Activated CD8-positive, alpha-beta memory T cell treated with anti-CD3 and anti-CD28 coated beads, Interleukin-2, amount 10 ng/mL, durations not matched to agents 7 days and 5 days (primary cell): ENCODE results near the gene CAMK2G. TPM values are rescaled to one million over a fixed set of nuclear protein-coding genes. Genes with fewer than 3 reads are reported as not detected.
"Not testable (repeated sequence)": the region's sequence is repeated elsewhere in the genome, so short reads cannot be mapped to it uniquely, and the experiment has no call there.

Experiments
- ATAC-seq: fragments of 150-1000 bp; cut with Tn5 transposase; one replicate; pipeline ENCODE4 v1.10.0; 2021; ENCODE audit warnings: moderate library complexity
- CTCF ChIA-PET: fragments of 350-600 bp; sonication (Branson Sonifier 250); formaldehyde crosslinking; loops from one replicate; lab custom pipeline; 2021; ENCODE audit warnings: antibody characterized with exemption; lab: Charles Lee
- DNase-seq: peaks from one replicate; pipeline ENCODE4 v3.0.0-alpha.2; 2020
- H3K27ac Mint-ChIP-seq: one replicate; pipeline ENCODE4 v1.8.0; 2021; ENCODE audit warnings: mild to moderate bottlenecking, mixed read lengths
- H3K27me3 Mint-ChIP-seq: one replicate; pipeline ENCODE4 v1.8.0; 2021; ENCODE audit warnings: mixed read lengths
- H3K36me3 Mint-ChIP-seq: one replicate; pipeline ENCODE4 v1.8.0; 2021; ENCODE audit warnings: mild to moderate bottlenecking, mixed read lengths
- H3K4me1 Mint-ChIP-seq: one replicate; pipeline ENCODE4 v1.8.0; 2021; ENCODE audit warnings: mixed read lengths
- H3K4me3 Mint-ChIP-seq: one replicate; pipeline ENCODE4 v1.8.0; 2021; ENCODE audit warnings: mild to moderate bottlenecking, moderate library complexity, mixed read lengths
- H3K9me3 Mint-ChIP-seq: one replicate; pipeline ENCODE4 v1.8.0; 2022; ENCODE audit warnings: low read depth, mixed read lengths
- total RNA-seq, 2 experiments: library from RNA; stranded (reverse); gene quantifications; one replicate each; pipeline ENCODE4 v1.2.3, GENCODE V29; 2021

CAMK2G gene
- total RNA-seq, 2 experiments from 2014 or later = 30.8 to 49.2 TPM

- Mint-ChIP-seq H3K4me3 (no peak overlapping the region), H3K9me3 (no peaks in the 10 kb centered on the region), H3K27ac (no peak overlapping the region), H3K4me1 (peaks cover 29% of the 10 kb centered on the region), H3K27me3 (peaks cover 17% of the 10 kb centered on the region), H3K36me3 (no peaks in the 10 kb centered on the region)
- no peak for ATAC-seq
- CTCF ChIA-PET = interaction anchor here (1.2 to 7.7 kb wide), 4 partner anchors 9 to 206 kb away, joined by 3 to 44 read pairs (median 10); no protein-coding TSS in a partner anchor
- no peak for DNase-seq
Measured at GRCh38 chr10:73897693-73898092, 23.3 kb upstream of the CAMK2G start.

- ATAC-seq, H3K9me3 Mint-ChIP-seq, H3K36me3 Mint-ChIP-seq, DNase-seq, H3K27me3 Mint-ChIP-seq, H3K27ac Mint-ChIP-seq, H3K4me3 Mint-ChIP-seq: not testable (repeated sequence)
- CTCF ChIA-PET = interaction anchor here (0.9 to 18.2 kb wide), 5 partner anchors 9 to 44 kb away, joined by 3 to 642 read pairs (median 7); partner anchors contain the start of gene PLAU
- H3K4me1 Mint-ChIP-seq = peaks cover 22% of the 10 kb centered on the region
Measured at GRCh38 chr10:73895381-73895780, 21.0 kb upstream of the CAMK2G start.

- Mint-ChIP-seq H3K36me3 (no peaks in the 10 kb centered on the region), H3K9me3 (no peaks in the 10 kb centered on the region), H3K27me3 (peaks cover 3% of the 10 kb centered on the region), H3K4me3 (no peak overlapping the region), H3K27ac (no peak overlapping the region), H3K4me1 (peaks cover 20% of the 10 kb centered on the region)
- CTCF ChIA-PET = interaction anchor here (0.9 to 18.2 kb wide), 10 partner anchors 8 to 209 kb away, joined by 3 to 642 read pairs (median 4); no protein-coding TSS in a partner anchor
- peak; percentile 81 for ATAC-seq
- DNase-seq = peak; percentile 77
Measured at GRCh38 chr10:73894245-73894971, 20.1 kb upstream of the CAMK2G start.

GRCh38 chr10:73893426-73893825 lies 19.1 kb upstream of the CAMK2G start:
- H3K4me1 Mint-ChIP-seq = peaks cover 20% of the 10 kb centered on the region
- CTCF ChIA-PET = interaction anchor here (1.5 to 18.2 kb wide), 4 partner anchors 14 to 188 kb away, joined by 6 to 642 read pairs (median 8); no protein-coding TSS in a partner anchor

GRCh38 chr10:73892310-73893030 lies 18.1 kb upstream of the CAMK2G start:
- Mint-ChIP-seq H3K9me3 (no peaks in the 10 kb centered on the region), H3K27me3 (peaks cover 3% of the 10 kb centered on the region), H3K36me3 (no peaks in the 10 kb centered on the region), H3K4me1 (peaks cover 20% of the 10 kb centered on the region), H3K4me3 (no peak overlapping the region), H3K27ac (no peak overlapping the region)
- no peak for DNase-seq
- no peak for ATAC-seq
- CTCF ChIA-PET = interaction anchor here (0.8 to 18.2 kb wide), 6 partner anchors 10 to 211 kb away, joined by 3 to 642 read pairs (median 5); no protein-coding TSS in a partner anchor

More at GRCh38 chr10:73893426-73893825, 19.1 kb upstream of the CAMK2G start:
- DNase-seq (no peak), ATAC-seq (no peak)
- H3K36me3 Mint-ChIP-seq = no peaks in the 10 kb centered on the region
- peaks cover 3% of the 10 kb centered on the region for H3K27me3 Mint-ChIP-seq
- no peak overlapping the region for H3K27ac Mint-ChIP-seq
- no peaks in the 10 kb centered on the region for H3K9me3 Mint-ChIP-seq
- H3K4me3 Mint-ChIP-seq = no peak overlapping the region

GRCh38 chr10:73891540-73891939 lies 17.2 kb upstream of the CAMK2G start:
- CTCF ChIA-PET = interaction anchor here (0.6 to 18.2 kb wide), 9 partner anchors 8 to 212 kb away, joined by 3 to 642 read pairs (median 4); no protein-coding TSS in a partner anchor
- Mint-ChIP-seq H3K27me3 (peaks cover 3% of the 10 kb centered on the region), H3K4me3 (no peak overlapping the region), H3K36me3 (no peaks in the 10 kb centered on the region), H3K9me3 (no peaks in the 10 kb centered on the region), H3K27ac (no peak overlapping the region), H3K4me1 (peaks cover 23% of the 10 kb centered on the region)
- DNase-seq = no peak
- no peak for ATAC-seq

- not testable (repeated sequence) for H3K36me3 Mint-ChIP-seq
Measured at GRCh38 chr10:73890830-73891229, 16.5 kb upstream of the CAMK2G start.

GRCh38 chr10:73890261-73890660 lies 15.9 kb upstream of the CAMK2G start:
- peaks cover 28% of the 10 kb centered on the region for H3K4me1 Mint-ChIP-seq
- no peaks in the 10 kb centered on the region for H3K36me3 Mint-ChIP-seq
- CTCF ChIA-PET = interaction anchor here (1.6 to 18.2 kb wide), 5 partner anchors 9 to 213 kb away, joined by 3 to 642 read pairs (median 17); no protein-coding TSS in a partner anchor

More at GRCh38 chr10:73890830-73891229, 16.5 kb upstream of the CAMK2G start:
- CTCF ChIA-PET = interaction anchor here (0.6 to 18.2 kb wide), 7 partner anchors 9 to 212 kb away, joined by 3 to 642 read pairs (median 4); no protein-coding TSS in a partner anchor
- DNase-seq, H3K27me3 Mint-ChIP-seq, H3K27ac Mint-ChIP-seq, H3K9me3 Mint-ChIP-seq, ATAC-seq, H3K4me3 Mint-ChIP-seq: not testable (repeated sequence)
- H3K4me1 Mint-ChIP-seq = peaks cover 30% of the 10 kb centered on the region

GRCh38 chr10:73889416-73889815 lies 15.1 kb upstream of the CAMK2G start:
- H3K27me3 Mint-ChIP-seq, H3K27ac Mint-ChIP-seq, H3K9me3 Mint-ChIP-seq, H3K36me3 Mint-ChIP-seq, DNase-seq, ATAC-seq, H3K4me3 Mint-ChIP-seq: not testable (repeated sequence)
- peaks cover 22% of the 10 kb centered on the region for H3K4me1 Mint-ChIP-seq
- CTCF ChIA-PET = interaction anchor here (1.8 to 18.2 kb wide), 6 partner anchors 10 to 190 kb away, joined by 4 to 642 read pairs (median 30); no protein-coding TSS in a partner anchor

More at GRCh38 chr10:73890261-73890660, 15.9 kb upstream of the CAMK2G start:
- no peak overlapping the region for H3K4me3 Mint-ChIP-seq
- ATAC-seq (no peak), DNase-seq (no peak)
- no peaks in the 10 kb centered on the region for H3K9me3 Mint-ChIP-seq
- H3K27ac Mint-ChIP-seq = no peak overlapping the region
- peaks cover 7% of the 10 kb centered on the region for H3K27me3 Mint-ChIP-seq

- no peak overlapping the region for H3K4me3 Mint-ChIP-seq
- H3K4me1 Mint-ChIP-seq = peaks cover 18% of the 10 kb centered on the region
- H3K36me3 Mint-ChIP-seq = no peaks in the 10 kb centered on the region
- CTCF ChIA-PET = interaction anchor here (0.9 to 18.2 kb wide), 9 partner anchors 9 to 324 kb away, joined by 3 to 642 read pairs (median 6); no protein-coding TSS in a partner anchor
- no peaks in the 10 kb centered on the region for H3K9me3 Mint-ChIP-seq
- peaks cover 7% of the 10 kb centered on the region for H3K27me3 Mint-ChIP-seq
- ATAC-seq = no peak
- no peak overlapping the region for H3K27ac Mint-ChIP-seq
- no peak for DNase-seq
Measured at GRCh38 chr10:73889014-73889413, 14.7 kb upstream of the CAMK2G start.

GRCh38 chr10:73888514-73888913 lies 14.2 kb upstream of the CAMK2G start:
- Mint-ChIP-seq H3K9me3 (no peaks in the 10 kb centered on the region), H3K4me3 (no peak overlapping the region), H3K27ac (no peak overlapping the region), H3K4me1 (peaks cover 15% of the 10 kb centered on the region), H3K36me3 (no peaks in the 10 kb centered on the region), H3K27me3 (peaks cover 7% of the 10 kb centered on the region)
- no peak for ATAC-seq
- CTCF ChIA-PET = interaction anchor here (0.9 to 18.2 kb wide), 15 partner anchors 9 to 325 kb away, joined by 3 to 642 read pairs (median 4); no protein-coding TSS in a partner anchor
- DNase-seq = no peak

GRCh38 chr10:73887294-73888039 lies 13.1 kb upstream of the CAMK2G start:
- H3K27ac Mint-ChIP-seq = no peak overlapping the region
- ATAC-seq = no peak
- peaks cover 5% of the 10 kb centered on the region for H3K27me3 Mint-ChIP-seq
- peaks cover 12% of the 10 kb centered on the region for H3K4me1 Mint-ChIP-seq
- H3K36me3 Mint-ChIP-seq = no peaks in the 10 kb centered on the region
- no peak for DNase-seq
- H3K9me3 Mint-ChIP-seq = no peaks in the 10 kb centered on the region
- CTCF ChIA-PET = interaction anchor here (0.8 to 18.2 kb wide), 21 partner anchors 8 to 340 kb away, joined by 3 to 642 read pairs (median 6); no protein-coding TSS in a partner anchor
- no peak overlapping the region for H3K4me3 Mint-ChIP-seq
